ENCODE results near the gene IRS1.

The IRS1 gene

DNA sequence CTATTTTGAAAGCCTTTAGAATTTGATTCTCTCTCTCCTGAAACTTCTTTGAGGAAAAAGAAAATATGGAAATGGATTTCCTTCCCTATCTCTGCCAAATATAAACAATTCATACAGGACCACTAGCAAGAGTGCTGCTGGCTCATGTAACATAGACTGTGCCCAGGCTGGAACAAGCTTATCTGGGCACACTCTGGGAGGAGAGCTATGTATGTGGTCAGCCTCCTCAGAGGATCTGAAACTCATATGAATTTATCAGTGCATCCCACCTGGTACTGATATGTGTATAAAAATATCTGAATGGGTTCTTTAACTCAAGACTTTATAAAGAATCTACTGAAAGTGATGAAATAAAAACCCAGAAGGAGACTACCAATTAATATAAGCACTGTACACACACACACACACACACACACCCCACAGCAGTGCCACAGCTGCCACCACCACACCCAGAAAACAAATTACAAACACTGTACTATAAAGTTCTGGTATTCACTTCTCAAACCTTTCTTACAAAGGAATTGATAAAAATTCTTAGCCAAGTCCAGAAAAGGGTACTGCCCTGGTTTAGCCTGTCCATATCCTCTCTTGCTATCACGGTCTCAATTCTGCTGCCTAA lies 115.6 kb downstream of the IRS1 start:
- no peak for DNase-seq (ENCODE audit: low spot score)

DNA sequence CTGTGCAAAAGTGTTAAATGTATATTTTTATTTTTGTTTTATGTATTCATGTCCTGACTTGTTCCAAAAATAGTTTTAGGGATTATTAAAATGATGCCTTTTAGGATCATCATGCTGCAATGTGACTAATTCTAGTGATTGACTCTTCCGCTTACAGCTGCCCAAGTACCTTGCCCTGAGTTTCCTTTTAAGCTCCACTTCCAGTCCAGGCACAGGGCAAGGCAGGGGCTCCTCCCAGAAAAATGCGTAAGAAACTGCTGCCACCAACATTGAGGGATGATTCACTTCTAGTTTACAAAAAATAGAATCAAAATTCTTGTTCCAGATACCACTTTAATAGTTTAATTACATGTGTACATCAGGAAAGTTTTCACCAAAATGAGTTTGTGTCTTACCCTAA lies 116.4 kb downstream of the IRS1 start:
- no peak for DNase-seq (ENCODE audit: low spot score)

Data from COLO829 (cell line).